H54 (cell line): Measurements from ENCODE around the gene GTF2H2C.
"Not testable (repeated sequence)": the region's sequence is repeated elsewhere in the genome, so short reads cannot be mapped to it uniquely, and the experiment has no call there.

Experiments
- DNase-seq: peaks from one replicate; pipeline ENCODE4 v3.0.0; 2011; ENCODE audit warnings: low spot score, mixed read lengths; ENCODE audit not compliant: insufficient read length
- FAIRE-seq: peaks from 3 replicates; lab custom pipeline; 2011; peaks lifted over from hg19 to GRCh38; lab: Jason Lieb, UNC
- POLR2A ChIP-seq: IDR thresholded peaks from 2 replicates; pipeline ENCODE4 v1.6.1; 2011; ENCODE audit warnings: low read depth, mild to moderate bottlenecking, low read length

The GTF2H2C gene

GRCh38 chr5:69531406-69531801 lies 28.6 kb upstream of the GTF2H2C start:
- no peak for FAIRE-seq
- TF ChIP-seq POLR2A: no peak
- no peak for DNase-seq

- not testable (repeated sequence) for FAIRE-seq, DNase-seq
These were observed 22.1 kb upstream of the GTF2H2C start for GRCh38 chr5:69537911-69538310.

- DNase-seq, FAIRE-seq: not testable (repeated sequence)
These were observed 21.3 kb upstream of the GTF2H2C start for GRCh38 chr5:69538735-69539134.

- FAIRE-seq, DNase-seq: not testable (repeated sequence)
These were observed 18.6 kb upstream of the GTF2H2C start for GRCh38 chr5:69541347-69541746.

- not testable (repeated sequence) for DNase-seq, FAIRE-seq
These were observed 17.0 kb upstream of the GTF2H2C start for GRCh38 chr5:69542838-69543618.

GRCh38 chr5:69544602-69545001 lies 15.4 kb upstream of the GTF2H2C start:
- DNase-seq, FAIRE-seq: not testable (repeated sequence)

- not testable (repeated sequence) for DNase-seq, FAIRE-seq
These were observed 818 bp downstream of the GTF2H2C start for GRCh38 chr5:69560587-69561431.

GRCh38 chr5:69566172-69566571 lies 6.2 kb downstream of the GTF2H2C start:
- FAIRE-seq, DNase-seq: not testable (repeated sequence)

GRCh38 chr5:69568072-69568471 lies 8.1 kb downstream of the GTF2H2C start:
- not testable (repeated sequence) for FAIRE-seq, DNase-seq

GRCh38 chr5:69583356-69583755 lies 23.4 kb downstream of the GTF2H2C start:
- FAIRE-seq, DNase-seq: not testable (repeated sequence)

- FAIRE-seq, DNase-seq: not testable (repeated sequence)
These were observed 36.3 kb downstream of the GTF2H2C start for GRCh38 chr5:69596114-69596840.

- not testable (repeated sequence) for FAIRE-seq, DNase-seq
These were observed 42.0 kb downstream of the GTF2H2C start for GRCh38 chr5:69601947-69602346.

GRCh38 chr5:69606839-69607238 lies 46.8 kb downstream of the GTF2H2C start:
- FAIRE-seq, DNase-seq: not testable (repeated sequence)

GRCh38 chr5:69607750-69608149 lies 47.8 kb downstream of the GTF2H2C start:
- DNase-seq, FAIRE-seq: not testable (repeated sequence)

GRCh38 chr5:69608861-69609496 lies 49.0 kb downstream of the GTF2H2C start:
- FAIRE-seq, DNase-seq: not testable (repeated sequence)

GRCh38 chr5:69614843-69615242 lies 54.9 kb downstream of the GTF2H2C start:
- DNase-seq, FAIRE-seq: not testable (repeated sequence)

- not testable (repeated sequence) for DNase-seq, FAIRE-seq
These were observed 71.9 kb downstream of the GTF2H2C start for GRCh38 chr5:69631879-69632278.
